NT2/D1 (cell line): ENCODE data around the gene ZNF341.

Source experiments
- DNase-seq: peaks from one replicate; pipeline ENCODE4 v3.0.0-alpha.2; 2011; ENCODE audit warnings: low read depth, low spot score
- H3K27me3 ChIP-seq: 2 replicates; pipeline ENCODE4 v1.6.0; 2011; ENCODE audit warnings: mild to moderate bottlenecking; ENCODE audit not compliant: insufficient read length, insufficient read depth
- H3K36me3 ChIP-seq: 2 replicates; pipeline ENCODE4 v1.6.1; 2011; ENCODE audit warnings: mild to moderate bottlenecking, low read length, mixed read lengths; ENCODE audit not compliant: insufficient read depth, insufficient read length
- H3K4me1 ChIP-seq: 2 replicates; pipeline ENCODE4 v1.5.1; 2011; ENCODE audit not compliant: insufficient read depth, insufficient read length
- H3K4me3 ChIP-seq: 2 replicates; pipeline ENCODE4 v1.5.1; 2011; ENCODE audit warnings: low read depth; ENCODE audit not compliant: insufficient read length
- H3K9ac ChIP-seq: 2 replicates; pipeline ENCODE4 v1.6.0; 2011; ENCODE audit warnings: low read depth; ENCODE audit not compliant: insufficient read length
- H3K9me3 ChIP-seq: 2 replicates; pipeline ENCODE4 v1.5.1; 2011; ENCODE audit warnings: mild to moderate bottlenecking, low read length; ENCODE audit not compliant: insufficient read depth
- SUZ12 ChIP-seq: IDR thresholded peaks from 2 replicates; pipeline ENCODE4 v1.6.1; 2011; ENCODE audit not compliant: insufficient read length, insufficient read depth; ENCODE audit errors: extremely low read depth
- YY1 ChIP-seq: IDR thresholded peaks from 2 replicates; pipeline ENCODE4 v1.6.1; 2011; ENCODE audit not compliant: insufficient read length, insufficient read depth
- ZNF274 ChIP-seq: IDR thresholded peaks from 2 replicates; pipeline ENCODE4 v1.6.1; 2011; ENCODE audit warnings: mild to moderate bottlenecking, low read depth, low read length

The ZNF341 gene

GRCh38 chr20:33808388-33808787, 76.6 kb downstream of the ZNF341 start:
- no peak for TF ChIP-seq YY1
- TF ChIP-seq SUZ12 = no peak
- TF ChIP-seq ZNF274 = no peak
- no peaks in the 10 kb centered on the region for H3K36me3 ChIP-seq
- H3K9me3 ChIP-seq = no peaks in the 10 kb centered on the region
- DNase-seq = no peak
- no peaks in the 10 kb centered on the region for H3K4me1 ChIP-seq
- no peak overlapping the region for H3K4me3 ChIP-seq
- H3K27me3 ChIP-seq = no peaks in the 10 kb centered on the region
- H3K9ac ChIP-seq = no peak overlapping the region

GRCh38 chr20:33810259-33810658, 78.5 kb downstream of the ZNF341 start:
- TF ChIP-seq ZNF274 (no peak), YY1 (no peak), SUZ12 (no peak)
- Histone ChIP-seq H3K27me3 (no peaks in the 10 kb centered on the region), H3K9me3 (no peaks in the 10 kb centered on the region), H3K4me1 (no peaks in the 10 kb centered on the region), H3K4me3 (no peak overlapping the region), H3K36me3 (peaks cover 15% of the 10 kb centered on the region), H3K9ac (no peak overlapping the region)
- no peak for DNase-seq

- Histone ChIP-seq H3K9ac (peak within 1 kb of the TSS; percentile 97), H3K4me3 (peak within 1 kb of the TSS; percentile 84), H3K4me1 (no peaks in the 10 kb centered on the region), H3K9me3 (no peaks in the 10 kb centered on the region), H3K27me3 (no peaks in the 10 kb centered on the region), H3K36me3 (peaks cover 24% of the 10 kb centered on the region)
- TF ChIP-seq ZNF274 (no peak), SUZ12 (no peak), YY1 (no peak)
- DNase-seq = peak; percentile 97
Observed at GRCh38 chr20:33810885-33811775, 79.3 kb downstream of the ZNF341 start, which contains the start of gene CHMP4B. Gene CHMP4B, plus strand, starts transcription at chr20:33811348. Its CDS starts 121 bp downstream, at chr20:33811469.

- no peak for TF ChIP-seq YY1
- TF ChIP-seq ZNF274 = no peak
- TF ChIP-seq SUZ12 = no peak
- peak overlapping the region; percentile 97 for H3K9ac ChIP-seq
- DNase-seq = no peak
Observed at GRCh38 chr20:33811776-33812151, 80.0 kb downstream of the ZNF341 start.

GRCh38 chr20:33812152-33812849, 80.5 kb downstream of the ZNF341 start:
- H3K4me1 ChIP-seq = no peaks in the 10 kb centered on the region
- H3K4me3 ChIP-seq = peak overlapping the region; percentile 84
- DNase-seq = no peak
- TF ChIP-seq YY1 (no peak), ZNF274 (no peak), SUZ12 (no peak)
- peak overlapping the region; percentile 97 for H3K9ac ChIP-seq
- peaks cover 28% of the 10 kb centered on the region for H3K36me3 ChIP-seq
- H3K9me3 ChIP-seq = no peaks in the 10 kb centered on the region
- no peaks in the 10 kb centered on the region for H3K27me3 ChIP-seq

More at GRCh38 chr20:33811776-33812151, 80.0 kb downstream of the ZNF341 start:
- H3K4me3 ChIP-seq = peak overlapping the region; percentile 84
- H3K36me3 ChIP-seq = peaks cover 24% of the 10 kb centered on the region
- H3K27me3 ChIP-seq = no peaks in the 10 kb centered on the region
- no peaks in the 10 kb centered on the region for H3K9me3 ChIP-seq
- H3K4me1 ChIP-seq = no peaks in the 10 kb centered on the region

GRCh38 chr20:33812908-33813462, 81.2 kb downstream of the ZNF341 start:
- H3K4me1 ChIP-seq = no peaks in the 10 kb centered on the region
- peak overlapping the region; percentile 97 for H3K9ac ChIP-seq
- H3K36me3 ChIP-seq = peaks cover 28% of the 10 kb centered on the region
- H3K27me3 ChIP-seq = no peaks in the 10 kb centered on the region
- no peak for DNase-seq
- H3K4me3 ChIP-seq = peak overlapping the region; percentile 84
- no peaks in the 10 kb centered on the region for H3K9me3 ChIP-seq
- TF ChIP-seq YY1 (no peak), ZNF274 (no peak), SUZ12 (no peak)

GRCh38 chr20:33814238-33814712, 82.5 kb downstream of the ZNF341 start:
- TF ChIP-seq YY1 = no peak
- no peak for TF ChIP-seq ZNF274
- TF ChIP-seq SUZ12 = no peak
- Histone ChIP-seq H3K36me3 (peaks cover 31% of the 10 kb centered on the region), H3K27me3 (no peaks in the 10 kb centered on the region), H3K4me1 (no peaks in the 10 kb centered on the region), H3K9me3 (no peaks in the 10 kb centered on the region), H3K4me3 (no peak overlapping the region), H3K9ac (no peak overlapping the region)
- no peak for DNase-seq
